Psoas muscle (tissue), 8 donors: ENCODE data around the gene ZBTB7A. TPM values are rescaled to one million over a fixed set of nuclear protein-coding genes. Genes with fewer than 3 reads are reported as not detected.

Experiments
- ATAC-seq, 4 donors: fragments of 200-7000 bp; cut with Tn5 transposase; one replicate each; pipeline ENCODE4 v1.9.1; 2020; ENCODE audit warnings: moderate library complexity in 3 of 4, mild to moderate bottlenecking in 2 of 4
- DNase-seq, 2 donors: peaks; one replicate each; pipeline ENCODE4 v3.0.0-alpha.2; 2020
- H3K27ac ChIP-seq: fragments of 200-600 bp; one replicate; pipeline ENCODE4 v1.8.0; 2022
- H3K27me3 ChIP-seq, 3 donors: fragments of 200-600 bp in 1 of 3; one replicate each; pipeline versions ENCODE4 v1.6.1 to v1.8.0; 2013 to 2022; ENCODE audit warnings: low read length in 2 of 3, mild to moderate bottlenecking in 2 of 3, moderate library complexity in 1 of 3; ENCODE audit not compliant: insufficient read depth in 3 of 3
- H3K36me3 ChIP-seq, 2 donors: fragments of 200-600 bp in 1 of 2; one replicate each; pipeline versions ENCODE4 v1.6.1 to v1.8.0; 2013 to 2022; ENCODE audit warnings: low read depth in 1 of 2, mild to moderate bottlenecking in 1 of 2, moderate library complexity in 1 of 2; ENCODE audit not compliant: insufficient read depth in 1 of 2
- H3K4me1 ChIP-seq: fragments of 200-600 bp; one replicate; pipeline ENCODE4 v1.8.0; 2022
- H3K4me3 ChIP-seq: fragments of 200-600 bp; one replicate; pipeline ENCODE4 v1.8.0; 2022; ENCODE audit warnings: mild to moderate bottlenecking
- H3K9me3 ChIP-seq: fragments of 200-600 bp; one replicate; pipeline ENCODE4 v1.8.0; 2022
- CTCF ChIP-seq: fragments of 200-600 bp; IDR thresholded peaks from one replicate; pipeline ENCODE4 v1.8.0; 2022; ENCODE audit warnings: antibody characterized with exemption
- WGBS, 3 donors: extraction: QIAGEN DNeasy Blood & Tissue Kit; methylation state at CpG; one replicate each; pipeline versions ENCODE4 v1.1.6 to v1.1.7; 2013; 5-methylcytosine and 5-hydroxymethylcytosine counted together
- intact Hi-C, 2 donors: fragments of 100-400 bp; cut with DNase I; formaldehyde crosslinking; loops; one replicate each; pipeline versions ENCODE4 v1.11.0 to v1.14.2; 2022
- polyA plus RNA-seq, 3 donors: library from polyadenylated mRNA; stranded (reverse); fragments of 200-250 nt; gene quantifications; one replicate each; pipeline ENCODE4 v1.2.3, GENCODE V29; 2013
- total RNA-seq, 4 donors: library from RNA; stranded (reverse); fragmentation: NEBNext Ultra II Directional in 2 of 4; extraction: Animal tissue kit (Norgen Biotek cat#: 25700) in 2 of 4; gene quantifications; one replicate each; pipeline versions ENCODE4 v1.2.1 to v1.2.4, GENCODE V29; 2021 to 2023
- donor health status: healthy with polysubstance abuse.
- donor health status: DM: no; HTN: no; CAD: no; lungs with moderate emphysema.
- donor health status: Bipolar disorder and iron deficiency.
- donor health status: healthy.
- donor health status: DM: yes; HTN: yes; CAD: no.
- donor health status: DM: no; HTN: no; CAD: no.
- donor health status: DM: no; HTN: no; CAD: no.
- donor health status: DM: yes; HTN: yes; CAD: no.

The ZBTB7A gene
- total and polyA plus RNA-seq, 7 donors = 18.5 to 55.9 (median 25.7) TPM

- 81 to 91% (median 88%) methylated on average over 13 to 15 of the region's 15 CpGs for WGBS, 3 donors
- Histone ChIP-seq H3K27me3 (no peaks in the 10 kb centered on the region), H3K36me3 (peaks cover 0 to 61% of the 10 kb centered on the region in 2 donors), H3K4me3 (no peak overlapping the region), H3K9me3 (no peaks in the 10 kb centered on the region), H3K4me1 (peaks cover 34% of the 10 kb centered on the region), H3K27ac (peak overlapping the region; percentile 69)
- TF ChIP-seq CTCF = no peak
- DNase-seq (peak; percentile 65 to 80), ATAC-seq (peak in 3 of 4 donors; percentile 58 to 74 (median 61))
- intact Hi-C loops = no loop called here
Measured at GRCh38 chr19:4051175-4052101, 15.3 kb downstream of the ZBTB7A start.

- peak; percentile 68 to 91 for DNase-seq
- no peak overlapping the region for H3K4me3 ChIP-seq
- H3K4me1 ChIP-seq = peaks cover 34% of the 10 kb centered on the region
- no peak for TF ChIP-seq CTCF
- no peaks in the 10 kb centered on the region for H3K9me3 ChIP-seq
- peaks cover 0 to 56% of the 10 kb centered on the region in 2 donors for H3K36me3 ChIP-seq
- no peaks in the 10 kb centered on the region for H3K27me3 ChIP-seq
- peak; percentile 75 to 88 (median 83) for ATAC-seq
- peak overlapping the region; percentile 85 for H3K27ac ChIP-seq
- intact Hi-C loops = loop anchor here in 1 of 2 donors (5.0 kb wide), 1 partner anchor 37 kb away; no protein-coding TSS in a partner anchor
- WGBS, 3 donors = 28 to 44% (median 34%) methylated on average over 15 of the region's 15 CpGs
Measured at GRCh38 chr19:4049432-4049831, 17.3 kb downstream of the ZBTB7A start.

GRCh38 chr19:4046946-4047683 lies 19.6 kb downstream of the ZBTB7A start:
- DNase-seq (no peak), ATAC-seq (no peak)
- H3K36me3 ChIP-seq = peaks cover 0 to 38% of the 10 kb centered on the region in 2 donors
- TF ChIP-seq CTCF = no peak
- H3K4me3 ChIP-seq = no peak overlapping the region
- H3K27ac ChIP-seq = no peak overlapping the region
- intact Hi-C loops = loop anchor here in 1 of 2 donors (5.0 kb wide), 1 partner anchor 35 kb away; no protein-coding TSS in a partner anchor
- H3K4me1 ChIP-seq = peaks cover 23% of the 10 kb centered on the region
- no peaks in the 10 kb centered on the region for H3K27me3 ChIP-seq
- no peaks in the 10 kb centered on the region for H3K9me3 ChIP-seq
- 86 to 88% (median 88%) methylated on average over 30 to 33 of the region's 33 CpGs for WGBS, 3 donors

- H3K36me3 ChIP-seq = peaks cover 0 to 34% of the 10 kb centered on the region in 2 donors
- WGBS, 3 donors = 87 to 92% (median 89%) methylated on average over 7 of the region's 7 CpGs
- ATAC-seq (no peak), DNase-seq (no peak)
- H3K27ac ChIP-seq = no peak overlapping the region
- H3K27me3 ChIP-seq = no peaks in the 10 kb centered on the region
- no peak for TF ChIP-seq CTCF
- H3K4me3 ChIP-seq = no peak overlapping the region
- peaks cover 20% of the 10 kb centered on the region for H3K4me1 ChIP-seq
- intact Hi-C loops = loop anchor here in 1 of 2 donors (5.0 kb wide), 1 partner anchor 34 kb away; no protein-coding TSS in a partner anchor
- H3K9me3 ChIP-seq = no peaks in the 10 kb centered on the region
Measured at GRCh38 chr19:4046362-4046691, 20.4 kb downstream of the ZBTB7A start.
